Activated T-cell treated with anti-CD3 and anti-CD28 coated beads for 1 hour (primary cell): ENCODE results near the gene RBSN.

Experiments
- DNase-seq: peaks from one replicate; pipeline ENCODE4 v3.0.0-alpha.2; 2020; ENCODE audit warnings: low read depth

Gene RBSN

DNA sequence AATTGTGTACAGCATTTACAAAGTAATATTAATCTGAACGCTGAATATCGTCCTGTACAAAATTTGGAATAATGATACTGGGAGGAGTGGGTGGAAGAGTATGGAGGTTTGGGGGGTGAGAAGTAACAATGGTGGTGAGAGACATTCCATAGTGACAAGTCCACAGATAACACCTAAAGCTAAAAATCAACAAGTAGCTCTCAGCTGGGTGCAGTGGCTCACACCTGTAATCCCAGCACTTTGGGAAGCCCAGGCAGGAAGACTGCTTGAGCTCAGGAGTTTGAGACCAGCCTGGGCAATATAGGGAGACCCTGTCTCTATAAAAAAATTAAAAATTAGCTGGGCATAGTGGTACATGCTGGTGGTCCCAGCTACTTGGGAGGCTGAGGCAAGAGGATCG lies 38.9 kb downstream of the RBSN start:
- no peak for DNase-seq

DNA sequence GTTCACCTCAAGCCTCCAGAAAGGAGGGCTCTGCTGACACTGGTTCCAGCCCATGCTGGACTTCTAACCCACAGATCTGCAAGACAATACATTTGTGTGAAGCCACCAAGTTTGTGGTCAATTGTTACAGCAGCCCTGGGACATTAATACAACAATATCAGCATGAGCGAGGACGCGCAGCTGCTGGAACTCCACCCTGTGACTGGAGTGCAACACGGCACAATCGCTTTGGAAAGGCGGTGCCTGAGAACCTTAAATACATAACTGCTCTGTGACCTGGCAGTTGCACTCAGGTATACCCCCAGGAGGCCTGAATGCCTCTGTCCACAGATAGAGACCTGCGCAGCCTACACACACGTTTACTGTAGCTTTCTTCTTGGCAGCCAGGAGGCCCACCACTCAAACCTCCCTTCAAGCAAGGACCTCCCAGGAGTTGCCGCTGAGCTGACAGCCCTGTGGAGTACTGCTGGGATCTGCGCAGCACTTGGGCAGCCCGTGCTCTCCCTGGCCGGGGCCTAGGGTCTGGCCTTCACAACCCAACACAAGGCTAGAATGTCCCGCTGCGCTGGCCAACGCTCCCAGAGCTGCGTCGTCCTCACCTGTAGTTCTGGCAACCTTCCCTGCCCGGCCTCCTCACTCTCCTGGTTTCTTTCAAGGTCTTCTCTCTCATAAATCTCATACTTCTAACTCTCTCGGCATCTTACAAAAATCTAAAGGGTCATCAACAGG lies 42.1 kb downstream of the RBSN start:
- DNase-seq: no peak

DNA sequence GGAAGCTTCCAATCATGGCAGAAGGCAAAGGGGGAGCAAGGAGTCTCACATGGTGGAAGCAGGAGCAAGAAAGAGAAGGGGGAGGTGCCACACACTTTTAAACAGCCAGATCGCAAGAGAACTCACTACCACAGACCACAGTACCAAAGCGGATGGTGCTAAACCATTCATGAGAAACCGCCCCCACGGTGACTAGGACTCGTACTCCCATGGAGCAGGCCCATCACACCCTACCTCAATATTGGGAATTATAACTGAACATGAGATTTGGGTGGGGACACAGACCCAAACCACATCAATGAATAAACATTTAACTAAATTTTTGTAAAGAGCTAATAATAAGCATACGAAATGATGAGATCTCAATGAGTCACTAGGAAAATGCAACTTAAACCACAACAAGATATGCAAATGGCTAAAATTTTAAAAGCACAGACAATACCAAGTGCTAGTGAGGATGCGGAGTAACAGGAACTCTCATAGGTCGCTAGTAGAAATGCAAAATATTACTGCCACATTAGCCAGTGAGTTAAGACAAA lies 43.9 kb downstream of the RBSN start:
- DNase-seq: peak; percentile 14

DNA sequence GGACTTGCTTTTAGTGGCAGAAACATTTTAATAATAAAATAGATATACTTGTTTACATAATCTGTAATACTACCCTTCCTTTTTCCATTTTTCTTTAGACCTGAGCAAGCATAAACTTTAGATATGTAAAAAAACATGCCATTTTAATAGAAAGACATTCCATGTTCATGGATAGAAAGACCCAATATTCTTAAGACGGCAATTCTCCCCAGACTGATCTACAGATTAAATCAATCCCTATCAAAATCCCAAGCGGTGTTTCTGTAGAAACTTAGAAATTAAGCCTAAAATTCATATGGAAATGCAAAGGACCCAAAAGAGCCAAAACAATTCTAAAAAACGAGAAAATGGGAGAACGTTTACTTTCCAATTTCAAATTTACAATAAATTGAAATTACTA lies 45.4 kb downstream of the RBSN start:
- no peak for DNase-seq

DNA sequence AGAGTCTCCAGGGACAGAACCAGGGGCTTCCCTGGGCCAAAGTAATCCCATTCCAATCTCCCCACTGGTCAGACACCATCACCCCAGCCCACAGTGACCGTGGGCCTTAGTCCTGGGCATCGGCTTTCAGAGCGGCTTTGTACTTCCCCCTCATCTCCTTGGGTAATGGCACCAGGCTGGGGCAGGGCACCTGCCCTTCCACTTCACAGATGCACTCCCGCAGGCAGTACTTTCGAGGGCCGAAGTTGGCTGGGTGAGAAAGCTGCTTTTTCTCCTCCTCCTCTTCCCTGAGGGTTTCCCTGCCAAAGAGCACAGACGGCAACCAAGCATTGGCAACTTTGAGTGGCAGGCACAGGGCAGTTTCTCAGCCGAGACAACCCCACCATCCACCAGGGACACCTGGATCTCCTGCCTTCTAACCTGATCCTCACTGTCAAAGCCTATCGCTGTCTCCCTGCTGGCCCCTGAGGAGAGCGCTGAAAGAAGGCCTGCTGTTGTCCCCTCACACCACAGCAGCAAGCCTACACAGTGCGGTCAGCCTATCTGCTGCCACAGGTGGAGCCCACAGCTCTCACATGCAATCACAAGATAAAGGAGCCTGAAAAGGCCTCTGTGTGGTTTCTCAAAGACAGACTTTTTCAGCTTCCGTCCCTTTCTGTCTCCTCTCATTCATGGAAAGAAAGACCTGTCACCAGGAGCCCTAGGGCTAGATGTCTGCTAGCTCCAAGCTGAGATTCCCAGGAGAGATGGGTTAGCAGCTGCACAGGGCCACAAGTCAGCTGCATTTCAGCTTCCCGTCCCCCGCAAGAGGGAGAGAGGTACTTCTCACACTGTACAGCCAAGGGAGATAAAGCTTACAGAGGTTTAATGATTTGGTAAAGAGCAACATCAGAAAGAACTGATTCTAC lies 46.4 kb downstream of the RBSN start:
- DNase-seq: no peak

GRCh38 chr3:15051531-15051930 lies 47.4 kb downstream of the RBSN start:
- DNase-seq: peak; percentile 26

- DNase-seq: no peak
Measured at GRCh38 chr3:15050405-15051092, 48.4 kb downstream of the RBSN start.

GRCh38 chr3:15049584-15049983 lies 49.4 kb downstream of the RBSN start:
- no peak for DNase-seq

- no peak for DNase-seq
Measured at GRCh38 chr3:15045667-15046066, 53.3 kb downstream of the RBSN start.

DNA sequence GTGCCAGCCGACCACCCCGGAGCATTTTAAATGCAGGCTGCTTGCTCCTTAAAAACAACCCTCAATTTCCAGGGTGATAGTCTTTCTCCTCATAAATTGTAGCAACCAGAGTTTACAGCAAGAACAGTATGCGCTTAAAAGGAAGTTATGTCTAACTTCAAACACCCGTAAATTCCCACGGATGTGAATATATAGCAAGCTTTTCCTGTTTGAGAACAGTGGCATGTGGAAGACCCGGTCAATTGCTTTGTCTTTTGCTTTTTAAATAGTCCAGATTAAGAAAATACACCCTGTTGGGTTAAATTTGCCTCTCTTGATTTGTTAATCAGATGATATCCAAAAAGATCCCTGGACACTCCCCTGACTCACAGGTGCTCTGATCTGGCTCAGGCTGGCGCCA lies 54.6 kb downstream of the RBSN start:
- DNase-seq: no peak

DNA sequence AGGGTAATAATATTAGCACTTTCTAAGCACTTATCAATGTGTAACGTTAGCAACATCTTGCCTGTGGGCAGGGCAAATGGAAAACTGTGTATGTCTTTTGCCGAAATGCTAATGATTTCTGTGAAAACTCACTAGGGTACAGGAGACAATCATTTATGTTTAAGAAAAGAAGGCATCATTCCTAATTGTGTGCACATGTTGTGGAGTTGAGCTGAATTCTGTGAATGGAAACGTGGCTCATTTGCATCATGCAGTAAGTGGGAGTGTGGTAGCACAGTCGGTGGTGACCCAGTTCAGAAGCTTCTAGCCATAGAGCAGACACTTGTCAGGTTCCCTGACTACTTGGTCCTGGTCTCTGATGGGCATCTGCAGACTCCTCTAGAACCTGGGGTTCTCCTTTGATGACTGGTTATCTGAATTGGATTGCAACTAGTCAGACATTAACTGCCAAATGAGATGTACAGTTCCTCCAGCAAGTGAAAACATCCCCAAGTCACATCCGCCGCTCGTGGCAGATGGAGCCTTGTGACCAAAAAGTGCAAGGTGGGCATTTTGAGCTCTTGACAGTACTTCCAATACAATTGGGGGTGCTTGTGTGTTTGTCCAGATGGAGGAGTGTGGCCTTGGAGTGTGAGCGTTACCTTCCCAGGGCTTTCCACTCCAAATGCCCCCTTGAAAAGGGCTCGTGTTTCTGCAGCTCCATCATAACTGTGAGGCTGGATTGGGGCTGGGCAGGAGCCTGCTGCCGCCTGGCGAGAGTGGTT lies 55.4 kb downstream of the RBSN start:
- no peak for DNase-seq

DNA sequence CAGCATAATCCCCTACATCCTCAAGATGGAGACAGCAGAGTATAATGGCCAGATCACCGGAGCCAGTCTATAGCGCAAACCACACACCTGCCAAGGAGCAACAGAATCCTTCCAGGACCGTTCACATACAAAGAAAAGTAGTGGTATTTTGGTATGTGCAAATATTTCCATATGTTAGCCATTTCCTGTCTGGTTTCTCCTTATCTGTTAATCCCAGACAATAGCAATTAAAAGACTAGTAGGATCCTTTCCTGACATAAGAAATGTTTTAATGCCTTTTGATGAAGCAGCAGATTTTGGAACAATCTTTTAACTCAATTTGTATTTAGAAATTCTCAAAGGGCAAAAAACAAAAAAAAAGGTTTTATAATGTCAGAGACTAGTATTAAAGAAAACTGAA lies 56.0 kb downstream of the RBSN start:
- no peak for DNase-seq

GRCh38 chr3:15041950-15042349 lies 57.0 kb downstream of the RBSN start:
- DNase-seq: no peak

DNA sequence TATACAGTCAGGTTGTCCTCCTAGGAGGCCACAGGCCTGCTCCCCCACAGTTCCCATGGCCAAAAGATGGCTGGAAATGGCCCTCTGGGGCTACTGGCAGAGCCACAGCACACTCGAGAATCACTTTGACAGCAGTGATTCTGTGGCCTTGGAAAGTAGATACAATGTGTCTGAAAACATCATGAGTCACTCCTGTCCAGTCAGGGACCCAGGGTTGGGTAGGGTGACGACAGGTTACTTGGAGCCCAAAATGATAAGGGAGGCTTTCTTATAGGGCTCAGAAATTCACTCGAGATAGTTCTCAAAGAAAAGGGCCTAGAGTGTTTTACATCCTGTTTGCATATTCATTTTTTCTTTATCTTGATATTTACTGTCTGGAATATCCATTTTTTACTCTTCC lies 58.1 kb downstream of the RBSN start:
- DNase-seq: no peak

- no peak for DNase-seq
Measured at GRCh38 chr3:15038306-15038705, 60.6 kb downstream of the RBSN start.

GRCh38 chr3:15033103-15033502 lies 65.8 kb downstream of the RBSN start:
- DNase-seq: no peak

- no peak for DNase-seq
Measured at GRCh38 chr3:15032650-15033049, 66.3 kb downstream of the RBSN start.

DNA sequence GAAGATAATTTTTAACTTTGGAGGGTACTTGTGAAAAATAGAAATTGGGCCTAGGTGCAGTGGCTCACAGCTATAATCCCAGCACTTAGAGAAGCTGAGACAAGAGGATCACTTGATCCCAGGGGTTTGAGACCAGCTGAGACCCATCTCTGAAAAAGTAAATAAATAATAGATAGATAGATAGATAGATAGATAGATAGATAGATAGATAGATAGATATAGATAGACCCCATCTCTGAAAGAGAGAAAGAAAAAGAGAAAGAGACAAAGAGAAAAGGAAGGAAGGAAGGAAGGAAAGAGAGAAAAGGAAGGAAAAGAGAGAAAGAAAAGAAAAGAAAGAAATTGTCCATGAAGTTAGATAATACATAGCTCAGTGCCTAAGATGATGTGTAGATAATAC lies 69.3 kb downstream of the RBSN start:
- DNase-seq: no peak

GRCh38 chr3:15023719-15024118 lies 75.2 kb downstream of the RBSN start:
- DNase-seq: no peak

DNA sequence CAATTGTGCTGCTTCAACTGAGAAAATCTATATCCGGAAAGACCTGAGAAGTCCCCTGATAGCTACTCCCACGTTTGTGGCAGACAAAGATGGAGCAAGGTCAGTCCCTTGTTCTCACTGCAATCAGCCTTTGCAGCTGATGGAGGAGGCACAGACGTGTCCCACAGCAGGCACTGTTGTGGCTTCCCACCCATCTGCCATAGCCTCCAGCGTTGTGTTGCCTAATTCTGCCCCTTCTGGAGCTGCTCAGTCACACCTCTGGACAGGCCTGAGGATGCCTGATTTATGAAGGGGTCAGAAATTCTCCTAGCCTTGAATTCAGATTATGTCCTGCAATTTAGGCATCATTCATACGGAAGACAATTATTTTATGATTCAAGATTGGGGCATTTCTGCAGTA lies 75.7 kb downstream of the RBSN start:
- no peak for DNase-seq
